GM18520 (cell line): ENCODE results near the gene UGT1A6.

Experiments
- ATAC-seq: cut with Tn5 transposase; IDR thresholded peaks from one replicate; pipeline ENCODE4 v1.9.1; 2021; ENCODE audit not compliant: unreplicated experiment

The UGT1A6 gene

DNA sequence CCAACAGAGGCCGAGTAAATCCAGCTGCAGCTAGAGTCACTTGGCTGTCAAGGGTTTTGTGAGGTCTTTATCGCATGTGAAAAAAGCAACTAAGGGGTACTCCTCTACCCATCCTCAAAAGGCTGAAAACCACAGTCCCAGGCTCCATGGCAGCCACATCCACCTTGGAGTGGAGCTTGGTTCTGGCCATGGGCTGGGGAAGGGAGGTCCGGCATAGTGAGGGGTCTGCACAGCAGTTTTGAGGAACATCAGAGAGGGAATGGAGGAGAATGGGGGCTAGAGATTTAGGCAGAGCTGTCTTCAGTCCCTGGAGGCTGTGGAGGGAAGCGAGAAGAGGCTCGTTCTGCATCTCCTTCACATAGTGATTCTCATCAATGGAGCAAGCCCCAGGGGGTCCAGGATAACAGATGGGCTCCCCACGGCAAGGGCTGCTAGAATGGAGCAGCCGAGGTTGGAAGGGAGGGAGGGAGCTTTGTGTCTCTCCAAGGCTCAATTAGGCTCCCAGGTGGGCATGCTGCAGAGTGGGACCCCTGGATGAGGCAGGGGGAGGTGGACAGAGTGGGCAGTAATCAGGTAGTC, 106.5 kb downstream of the UGT1A6 start:
- ATAC-seq = no peak

DNA sequence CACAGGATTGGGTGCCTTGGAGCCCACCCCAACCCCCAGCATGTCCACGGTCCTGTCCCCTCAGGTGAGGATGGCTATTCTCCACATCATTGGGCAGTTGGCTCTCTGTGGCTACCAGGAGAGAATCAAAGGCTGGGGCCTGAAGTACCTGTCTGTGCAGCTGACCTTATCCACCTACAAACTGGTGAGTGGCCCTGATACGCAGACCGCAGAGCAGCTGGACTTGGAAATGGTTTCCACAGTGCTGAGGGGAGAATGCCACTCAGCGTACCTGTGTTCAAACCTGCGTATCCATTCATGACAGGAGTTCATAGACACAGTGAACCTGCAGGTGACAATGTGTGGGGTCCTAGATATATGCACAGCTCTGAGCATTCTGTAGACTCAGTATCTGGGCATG, 107.0 kb downstream of the UGT1A6 start:
- no peak for ATAC-seq

DNA sequence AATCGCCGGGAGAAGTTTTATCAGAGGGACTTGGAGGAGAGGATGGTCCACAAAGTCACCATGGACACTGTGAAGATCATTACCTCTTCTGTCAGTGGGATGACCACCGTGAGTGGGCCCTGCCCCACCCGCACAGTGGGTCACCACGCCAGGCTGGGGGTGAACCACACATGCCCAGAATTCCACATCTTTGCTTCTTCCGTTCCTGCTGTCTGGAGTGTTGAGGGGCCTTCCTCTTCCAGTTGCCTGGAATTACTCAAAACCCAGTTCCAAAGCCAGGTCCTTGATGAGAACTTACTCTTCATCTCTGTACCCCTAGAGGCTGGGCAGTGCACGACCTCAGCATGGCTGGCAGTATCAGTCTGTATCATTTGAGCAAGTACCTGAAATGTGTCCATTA, 107.5 kb downstream of the UGT1A6 start:
- no peak for ATAC-seq

DNA sequence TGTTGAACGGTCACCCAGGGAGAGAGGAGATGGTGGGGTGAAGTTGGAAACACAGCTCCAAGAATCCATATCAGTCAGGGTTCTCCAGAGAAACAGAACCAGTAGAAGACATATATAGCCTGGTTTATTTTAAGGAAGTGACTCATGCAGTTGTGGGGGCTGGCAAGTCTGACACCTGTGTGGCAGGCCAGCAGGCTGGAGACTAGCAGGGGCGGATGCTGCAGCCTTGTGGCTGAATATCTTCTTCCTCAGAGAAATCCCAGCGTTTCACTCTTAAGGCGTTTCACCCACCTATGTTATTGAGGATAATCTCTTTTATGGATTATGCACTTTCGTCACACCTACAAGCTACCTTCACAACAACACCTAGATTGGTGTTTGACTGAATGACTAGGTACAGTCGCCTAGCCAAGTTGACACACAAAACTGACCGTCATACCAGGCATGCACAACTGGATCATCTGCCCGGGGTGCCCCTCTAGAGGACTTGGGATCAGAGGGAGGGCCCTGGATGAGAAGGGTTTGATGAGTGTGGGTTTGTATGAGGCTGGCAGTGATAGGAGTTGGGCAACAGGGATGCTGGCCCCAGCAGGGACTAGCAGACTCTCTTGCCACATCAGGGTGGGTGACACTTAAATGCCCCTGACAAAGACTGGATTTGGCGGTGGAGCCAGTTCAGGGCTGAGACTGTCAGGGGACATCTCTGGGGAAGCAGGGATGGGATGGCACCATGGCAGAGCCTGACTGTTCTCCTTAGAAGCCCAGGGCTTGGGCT, 108.9 kb downstream of the UGT1A6 start:
- no peak for ATAC-seq

DNA sequence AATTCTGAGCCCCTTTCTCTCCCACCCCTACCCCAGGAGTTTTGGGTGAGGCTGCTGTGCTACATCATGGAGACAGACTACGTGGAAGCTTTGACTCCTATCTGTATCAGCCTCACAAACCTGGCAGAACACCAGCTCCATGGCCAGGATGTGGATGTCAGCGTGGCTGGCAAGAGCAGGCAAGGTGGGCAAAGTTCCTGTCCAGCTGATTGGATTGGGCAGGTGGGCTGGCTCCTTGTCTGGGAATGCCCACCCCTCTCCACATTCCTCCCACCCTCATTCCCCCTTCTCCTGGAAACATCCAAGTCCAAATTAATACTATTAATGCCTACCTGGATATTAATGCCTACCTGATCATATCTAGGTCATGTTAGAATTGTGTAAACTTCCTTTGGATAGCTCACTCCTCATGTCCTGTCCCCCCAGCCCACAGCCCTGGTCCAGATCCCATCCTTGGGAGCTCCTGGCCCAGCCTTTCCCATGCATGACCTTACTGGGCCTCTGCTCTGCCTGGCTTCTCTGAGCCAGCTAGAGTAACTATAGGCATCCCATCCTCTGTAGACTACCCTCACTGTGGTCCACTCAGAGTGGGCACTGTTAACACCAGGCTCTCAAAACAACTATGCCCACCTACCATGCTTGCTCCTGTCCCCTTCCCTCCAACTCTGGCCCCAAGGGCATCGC, 109.6 kb downstream of the UGT1A6 start:
- ATAC-seq = no peak

DNA sequence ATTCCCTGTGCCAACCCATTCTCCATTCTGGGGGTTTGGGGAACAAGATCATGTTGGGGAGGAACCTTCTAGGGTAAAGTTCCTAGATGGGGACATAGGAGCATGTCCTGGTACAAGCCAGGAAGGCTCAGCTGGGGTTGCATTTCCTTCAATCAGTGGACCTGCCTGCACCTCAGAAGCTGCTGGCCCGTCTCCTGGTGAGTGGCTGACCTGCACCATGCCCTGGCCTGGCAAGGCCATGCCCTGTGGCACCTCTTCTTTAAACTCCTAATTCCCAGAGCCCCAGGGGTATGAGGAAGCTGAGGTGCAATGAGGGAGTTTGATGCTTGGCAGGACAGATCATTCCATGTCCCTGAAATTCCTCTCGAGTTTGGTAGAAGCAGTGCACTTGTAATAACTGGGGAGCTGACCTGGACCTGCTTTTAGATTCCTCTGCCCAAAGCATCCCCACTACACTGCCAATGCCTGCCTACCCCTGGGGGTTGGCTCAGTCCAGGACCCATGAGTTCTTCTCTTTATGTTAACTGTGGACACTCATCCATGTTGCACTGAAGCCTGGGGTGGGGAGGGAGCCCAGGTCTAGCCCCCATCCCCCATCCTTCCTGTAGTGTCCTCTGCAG, 110.7 kb downstream of the UGT1A6 start:
- ATAC-seq = no peak

DNA sequence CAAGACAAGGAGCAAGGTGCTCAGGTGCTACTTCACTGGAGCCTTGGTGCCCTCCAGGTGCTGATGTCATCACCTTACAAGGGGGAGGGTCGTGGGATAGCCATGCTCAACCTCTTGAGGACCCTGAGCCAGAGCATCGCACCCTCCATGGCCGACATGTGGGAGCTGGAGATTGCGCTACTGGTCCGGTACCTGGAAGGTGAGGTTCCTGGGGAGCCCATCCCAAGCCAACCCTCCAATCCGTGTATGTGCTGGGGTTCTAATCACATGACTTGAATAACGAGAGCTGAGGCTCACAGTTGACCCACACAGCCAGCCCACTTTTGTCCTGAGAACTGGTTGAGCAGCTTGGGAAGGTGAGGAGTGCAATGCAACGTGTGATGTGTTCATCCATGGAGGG, 111.3 kb downstream of the UGT1A6 start:
- no peak for ATAC-seq

DNA sequence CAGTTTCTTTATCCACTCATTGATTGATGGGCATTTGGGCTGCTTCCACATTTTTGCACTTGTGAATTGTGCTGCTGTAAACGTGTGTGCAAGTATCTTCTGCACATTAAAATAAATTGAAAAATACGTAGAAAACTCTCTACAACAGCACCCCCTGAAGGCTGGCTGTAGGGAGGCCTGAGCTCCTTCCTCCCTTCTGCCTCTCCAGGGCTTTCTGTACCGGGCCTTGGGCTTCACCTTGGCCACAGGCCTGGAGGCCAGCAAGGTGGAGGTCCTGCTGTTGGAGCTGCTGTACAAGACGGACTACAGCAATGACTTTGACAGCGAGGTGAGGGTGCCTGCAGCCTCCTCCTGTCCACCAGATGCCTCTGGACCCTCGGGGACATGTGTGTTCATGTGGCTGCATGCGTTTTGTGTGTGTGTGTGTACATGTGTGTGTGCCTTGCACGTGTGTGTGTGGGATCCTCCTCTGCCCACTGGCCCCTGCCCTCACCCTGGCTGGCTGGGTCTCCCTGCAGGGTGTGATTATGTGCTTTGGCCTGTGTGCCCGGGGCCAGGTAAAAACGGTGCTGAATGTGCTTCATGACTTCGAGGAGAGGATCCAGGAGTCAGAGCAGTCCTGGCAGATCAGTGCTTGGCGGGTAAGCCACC, 114.7 kb downstream of the UGT1A6 start:
- no peak for ATAC-seq

DNA sequence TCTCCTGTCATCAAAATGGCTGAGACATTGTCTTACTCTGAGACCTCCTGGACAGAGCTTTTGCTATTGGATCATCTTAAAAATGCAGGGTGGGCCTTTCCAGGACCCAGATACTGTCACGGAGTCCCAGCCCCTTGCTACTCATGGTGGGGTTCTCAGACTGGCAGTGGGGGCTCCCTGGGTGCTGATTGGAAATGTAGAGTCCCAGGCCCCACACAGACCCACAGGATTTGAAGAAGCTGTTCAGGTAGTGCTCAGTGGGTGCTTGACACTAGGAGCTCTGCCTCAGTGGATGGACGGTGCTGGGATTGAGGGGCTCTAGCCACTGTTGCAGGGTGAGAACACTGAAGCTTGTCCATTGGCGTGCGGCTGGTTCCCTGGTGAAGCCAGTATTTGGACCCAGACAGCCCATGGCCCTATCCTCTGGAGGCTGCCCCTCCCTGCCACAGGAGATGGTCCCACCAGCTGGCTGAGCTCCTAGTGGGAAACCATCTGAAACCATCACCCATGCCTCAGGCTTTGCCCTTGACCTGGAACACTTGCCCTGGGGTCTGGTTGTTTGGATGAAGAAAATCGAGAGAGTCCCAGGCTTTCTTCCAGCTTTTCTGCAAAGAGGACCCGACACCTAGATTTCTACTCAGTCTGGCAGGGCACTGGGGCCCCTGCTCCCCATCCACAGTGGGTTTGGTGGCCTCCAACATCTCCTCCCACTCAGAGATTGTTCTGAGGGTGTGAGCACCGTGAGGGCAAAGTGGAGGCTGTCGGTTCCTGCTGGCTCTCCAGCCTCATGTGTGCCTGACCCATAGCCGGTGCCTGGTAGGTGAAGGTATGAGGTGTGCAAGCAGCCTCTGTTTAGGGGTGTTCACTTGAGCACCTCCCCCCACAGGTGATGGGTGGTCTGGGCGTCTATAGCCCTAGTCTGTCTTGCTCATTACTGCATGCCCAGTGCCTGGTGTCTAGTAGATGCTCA, 115.6 kb downstream of the UGT1A6 start:
- ATAC-seq = no peak

DNA sequence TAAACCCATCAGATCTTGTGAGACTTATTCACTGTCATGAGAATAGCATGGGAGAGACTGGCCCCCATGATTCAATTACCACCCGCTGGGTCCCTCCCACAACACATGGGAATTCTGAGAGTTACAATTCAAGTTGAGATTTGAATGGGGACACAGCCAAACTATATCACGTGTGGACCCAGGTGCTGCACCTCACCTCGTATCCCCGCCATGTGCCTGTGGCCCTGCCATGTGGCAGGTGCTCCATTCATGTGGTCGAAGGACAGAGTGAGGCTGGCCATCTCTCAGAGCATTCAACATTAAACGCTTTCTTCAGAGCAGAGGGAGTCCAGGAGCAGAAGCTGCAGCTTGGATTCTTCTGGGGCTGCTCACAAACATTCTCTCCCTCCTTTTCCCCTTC, 117.7 kb downstream of the UGT1A6 start:
- ATAC-seq = no peak

DNA sequence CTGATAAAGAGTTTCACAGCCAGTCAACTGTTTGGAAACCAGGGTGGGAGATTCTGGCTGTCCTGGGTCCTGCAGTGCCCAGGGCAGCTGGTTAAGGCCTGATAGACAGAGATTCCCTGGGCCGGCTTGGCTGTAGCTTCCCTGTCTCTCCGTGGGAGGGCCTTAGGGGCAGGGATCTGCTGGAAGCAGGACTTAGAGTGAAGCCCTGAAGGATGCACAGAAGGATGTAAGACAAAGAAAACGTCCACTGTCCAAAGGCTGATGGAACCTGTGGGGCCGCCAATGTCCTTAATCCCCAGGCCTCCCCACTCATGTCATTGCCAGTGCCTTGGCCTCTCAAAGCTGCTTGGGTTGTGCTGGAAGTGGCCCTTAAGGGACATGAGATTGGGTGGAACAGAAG, 118.4 kb downstream of the UGT1A6 start:
- no peak for ATAC-seq

DNA sequence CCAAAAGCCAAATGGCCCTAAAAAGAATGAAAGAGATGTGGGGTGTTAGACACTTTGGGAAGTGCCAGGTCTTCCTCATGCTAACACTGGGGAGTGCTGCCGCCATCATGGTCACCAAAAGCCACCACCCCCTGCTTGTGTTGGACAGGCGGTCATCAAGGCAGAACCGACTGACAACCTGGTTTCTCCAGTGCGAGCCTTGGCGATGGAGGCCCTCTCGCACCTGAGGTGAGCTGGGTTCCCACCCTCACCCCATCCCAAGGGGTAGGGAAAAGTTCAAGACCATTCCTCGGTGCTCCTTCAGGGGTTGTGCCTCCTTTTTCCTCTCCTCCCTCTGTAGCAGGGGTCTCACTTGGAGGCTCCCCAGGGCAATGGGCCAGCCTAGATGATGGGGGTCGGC, 119.0 kb downstream of the UGT1A6 start:
- no peak for ATAC-seq

DNA sequence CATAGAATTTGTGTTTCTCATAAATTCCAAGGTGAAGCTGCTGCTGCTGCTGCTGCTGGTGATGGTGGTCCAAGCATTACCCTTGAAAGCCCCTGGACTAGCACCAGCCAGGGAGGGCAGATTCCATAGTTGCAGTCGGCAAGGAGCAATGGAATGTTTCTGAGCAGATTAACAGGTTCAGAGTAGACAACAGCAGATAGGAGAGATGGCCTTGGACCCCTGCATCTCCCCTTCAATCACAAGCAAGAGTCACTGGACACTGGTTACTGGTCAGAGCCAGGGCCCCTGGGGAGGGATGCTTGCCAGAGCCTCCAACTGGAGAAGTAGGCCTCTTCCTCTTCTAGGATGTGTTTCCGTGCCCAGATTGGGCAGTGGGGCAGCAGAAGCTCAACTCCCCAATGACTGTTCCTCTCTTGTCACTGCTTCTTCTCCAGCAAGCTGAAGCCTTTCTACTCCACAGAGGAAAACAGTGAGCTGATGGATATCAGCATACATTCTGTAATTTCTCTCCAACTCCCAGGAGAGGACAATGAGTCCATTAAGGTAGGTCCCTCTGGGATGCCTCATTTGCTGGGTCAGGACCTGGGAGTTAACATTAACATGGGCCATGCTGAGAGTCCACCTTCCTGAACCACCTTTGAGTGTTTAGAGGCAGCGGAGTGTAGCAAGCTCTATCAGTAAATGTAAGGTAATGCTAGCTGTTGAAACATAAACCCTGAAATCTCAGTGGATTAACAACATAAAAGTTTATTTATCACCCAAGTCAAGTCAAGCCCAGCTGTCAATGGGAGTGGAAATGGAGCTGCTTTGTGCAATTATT, 120.8 kb downstream of the UGT1A6 start:
- ATAC-seq = no peak

DNA sequence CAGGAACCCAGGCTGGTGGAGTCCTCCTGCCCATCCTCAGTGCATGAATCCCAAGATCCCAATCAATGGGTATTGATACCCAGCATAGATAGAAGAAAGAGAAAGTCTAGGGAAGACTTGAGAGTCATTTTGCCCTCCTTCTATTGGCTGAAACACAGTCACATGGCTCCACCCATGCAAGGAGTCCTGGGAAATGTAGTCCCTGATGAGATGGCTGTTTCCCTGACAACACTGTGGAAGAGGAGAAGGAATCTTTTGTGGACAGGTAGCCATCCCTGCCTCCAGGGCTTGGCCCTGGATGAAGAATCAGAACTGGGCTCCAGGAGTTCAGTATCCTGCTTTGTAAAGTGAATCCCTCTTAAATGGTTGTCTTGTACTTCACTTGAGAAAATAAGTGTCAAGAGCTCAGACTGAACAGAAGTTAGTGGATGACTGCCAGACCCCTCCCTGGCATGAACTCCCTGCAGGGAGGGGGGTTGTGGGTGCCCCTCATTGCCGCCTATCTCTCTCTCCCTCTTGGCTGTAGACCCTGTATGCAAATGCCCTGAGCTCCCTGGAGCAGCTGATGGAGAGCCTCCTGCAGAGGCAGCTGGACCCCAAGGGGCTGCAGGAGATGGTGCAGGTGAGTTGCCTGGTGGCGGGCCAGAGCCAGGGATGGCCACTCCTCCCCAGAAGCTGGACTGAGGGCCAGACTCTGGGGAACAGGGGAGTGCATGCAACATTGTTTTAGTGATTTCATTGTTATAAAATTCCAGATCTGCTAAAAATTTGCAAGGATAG, 121.6 kb downstream of the UGT1A6 start:
- ATAC-seq = no peak

DNA sequence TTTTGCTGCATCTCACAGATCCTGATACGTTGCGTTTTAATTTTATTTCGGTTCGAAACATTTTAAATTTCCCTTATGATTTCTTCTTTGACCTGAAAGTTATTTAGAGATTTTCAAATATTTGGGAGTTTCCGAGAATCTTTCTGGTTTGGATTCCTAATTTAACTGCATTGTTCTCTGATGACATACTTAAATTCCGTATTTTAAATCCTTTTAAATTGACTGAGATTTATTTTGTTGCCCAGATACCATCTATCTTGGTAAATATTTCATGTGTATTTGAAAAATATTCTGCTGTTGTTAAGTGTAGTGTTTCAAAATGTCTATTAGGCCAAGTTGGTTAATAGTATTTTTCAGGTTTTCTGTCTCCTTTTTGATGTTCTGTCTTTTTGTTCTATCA, 123.2 kb downstream of the UGT1A6 start:
- ATAC-seq = no peak

DNA sequence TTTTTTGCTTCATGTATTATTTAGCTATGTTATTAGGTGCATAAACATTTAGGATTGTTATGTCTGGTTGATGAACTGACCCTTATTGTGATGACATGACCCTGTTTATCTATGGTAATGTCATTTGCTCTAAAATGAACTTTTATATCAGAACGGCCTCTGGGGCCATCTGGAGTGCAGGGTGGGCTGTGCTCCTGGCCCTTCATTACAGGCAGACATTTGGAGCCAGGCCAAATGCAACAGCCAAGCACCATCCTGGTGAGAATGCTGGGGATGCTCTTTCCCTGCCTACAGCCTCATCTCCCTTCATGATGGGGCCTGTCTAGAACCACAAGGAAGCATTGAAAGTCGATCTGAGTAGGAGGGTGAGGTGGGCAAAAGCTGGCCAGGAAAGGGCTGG, 123.6 kb downstream of the UGT1A6 start:
- no peak for ATAC-seq

DNA sequence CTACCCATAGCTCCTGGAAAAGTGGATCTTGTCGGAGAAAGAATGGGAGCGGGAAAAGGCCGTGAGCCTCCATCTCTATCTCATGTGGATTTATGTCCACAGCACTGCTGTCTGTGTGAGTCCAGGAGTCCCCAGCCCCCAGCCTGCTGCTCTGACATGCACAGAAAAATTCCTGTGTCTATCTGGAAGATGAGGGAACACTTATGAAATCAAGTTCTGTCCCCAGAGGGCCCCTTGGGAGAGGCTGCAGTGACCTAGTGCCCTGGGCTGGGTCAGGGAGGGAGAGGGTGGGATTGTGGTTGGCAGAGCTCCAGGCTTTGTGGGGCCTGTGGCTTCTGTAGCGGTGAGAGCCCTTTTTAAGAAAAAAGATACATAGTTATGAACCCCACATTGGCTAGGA, 124.1 kb downstream of the UGT1A6 start:
- ATAC-seq = no peak

DNA sequence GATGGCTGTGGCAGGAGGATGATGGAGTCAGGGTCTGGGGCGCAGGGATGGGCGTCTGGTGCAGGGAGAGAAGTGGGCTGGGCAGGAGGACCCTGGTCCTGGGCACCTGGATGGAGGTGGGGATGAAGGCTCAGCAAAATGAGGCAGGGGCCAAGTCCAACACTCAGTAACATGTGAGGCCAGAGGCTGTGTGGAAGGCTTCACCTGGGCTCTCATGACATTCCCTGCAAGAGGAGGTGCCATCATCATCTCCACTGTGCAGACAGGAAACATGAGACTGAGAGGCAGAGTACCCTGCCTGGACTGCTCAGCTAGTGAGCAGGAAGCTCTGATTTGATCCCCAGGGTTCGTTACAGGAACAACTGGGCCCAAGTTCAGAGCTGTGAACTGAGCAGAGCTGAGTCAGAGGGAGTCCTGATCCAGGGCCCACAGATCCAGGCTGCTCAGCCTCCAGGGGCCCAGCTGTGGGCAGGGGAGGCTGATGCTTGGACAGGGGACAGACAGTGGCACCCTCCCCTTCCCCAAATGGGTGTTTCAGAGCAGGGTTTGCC, 124.7 kb downstream of the UGT1A6 start:
- no peak for ATAC-seq
